ENCODE data around the gene RXRA. TPM values are rescaled to one million over a fixed set of nuclear protein-coding genes. Genes with fewer than 3 reads are reported as not detected.
A peak's percentile ranks its signal among the peaks of the same experiment; 100 is the strongest.

RXRA gene
- total and polyA plus RNA-seq, 2 donors (not counting 1 experiment from before 2014, with no cell fraction given), result 2.6 to 6.8 TPM

DNA sequence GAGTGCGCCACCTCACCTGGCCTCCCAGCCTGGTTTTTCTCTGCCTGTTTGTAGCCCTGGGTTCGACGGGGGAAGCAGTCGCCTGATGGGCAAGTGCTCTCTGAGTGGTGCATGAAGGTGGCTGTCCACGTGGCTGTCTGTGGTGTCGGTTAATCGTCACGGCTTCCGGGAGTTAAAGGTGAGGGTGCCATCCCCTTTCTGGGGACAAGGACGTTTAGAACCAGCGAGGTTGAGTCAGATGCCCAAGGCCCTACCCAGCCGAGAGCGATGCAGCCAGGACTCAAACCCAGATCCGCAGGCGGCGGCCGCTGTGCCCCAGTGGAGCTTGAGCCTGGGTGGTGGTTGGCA lies 47.7 kb downstream of the RXRA start:
- Histone ChIP-seq H3K9me3 (ENCODE audit: control extremely low read depth in 1 of 3, control insufficient read depth in 2 of 3, insufficient read depth in 1 of 3, low read length in 2 of 3) (no peaks in the 10 kb centered on the region), H3K36me3 (replicated peaks in 1 of 2; ENCODE audit: control extremely low read depth in 1 of 2, control insufficient read depth in 1 of 2, extremely low read depth in 1 of 2, insufficient read depth in 2 of 2, low read length in 1 of 2) (no peaks in the 10 kb centered on the region), H3K9ac (ENCODE audit: low read length) (no peak overlapping the region), H3K4me3 (ENCODE audit: control extremely low read depth in 1 of 5, extremely low read depth in 1 of 5, insufficient read depth in 1 of 5, low read depth in 2 of 5, low read length in 4 of 5) (no peak overlapping the region), H3K4me2 (replicated peaks; ENCODE audit: low read depth, low read length, poor library complexity, severe bottlenecking) (no peak overlapping the region), H4K20me1 (ENCODE audit: control insufficient read depth, insufficient read depth, low read length, poor library complexity, severe bottlenecking) (peaks cover 14% of the 10 kb centered on the region), H2AFZ (ENCODE audit: insufficient read depth, low read depth, low read length, poor library complexity, severe bottlenecking) (no peak overlapping the region), H3K4me1 (ENCODE audit: control insufficient read depth in 2 of 2, insufficient read depth in 2 of 2, low read length in 2 of 2) (peaks cover 0 to 13% of the 10 kb centered on the region in 2 donors), H3K79me2 (ENCODE audit: control insufficient read depth, insufficient read depth, low read length) (peaks cover 4% of the 10 kb centered on the region), H3K27ac (ENCODE audit: low read length in 2 of 2) (no peak overlapping the region), H3K27me3 (replicated peaks in 1 of 4; ENCODE audit: control extremely low read depth in 1 of 4, control insufficient read depth in 3 of 4, insufficient read depth in 4 of 4, low read length in 3 of 4) (no peaks in the 10 kb centered on the region)
- Mint-ChIP-seq H3K4me1 (peaks cover 9% of the 10 kb centered on the region), H3K27me3 (no peaks in the 10 kb centered on the region), H3K27ac (no peak overlapping the region), H3K4me3 (no peak overlapping the region), H3K9me3 (ENCODE audit: insufficient read depth) (no peaks in the 10 kb centered on the region)
- DNase-seq (no peak), ATAC-seq (ENCODE audit: low read depth) (no peak)
- 98% methylated on average over 17 of the region's 17 CpGs for WGBS (ENCODE audit: insufficient coverage)
- CTCF ChIA-PET, result no interaction called here
- POLR2A ChIA-PET, result no interaction called here
- TF ChIP-seq CTCF (IDR thresholded peaks at IDR 0.05) (no peak), EZH2 (IDR thresholded peaks at IDR 0.05; ENCODE audit: borderline replicate concordance, insufficient read depth, low read depth, low read length, poor library complexity, severe bottlenecking) (no peak)
- intact Hi-C loops (cut with micrococcal nuclease), result no loop called here

DNA sequence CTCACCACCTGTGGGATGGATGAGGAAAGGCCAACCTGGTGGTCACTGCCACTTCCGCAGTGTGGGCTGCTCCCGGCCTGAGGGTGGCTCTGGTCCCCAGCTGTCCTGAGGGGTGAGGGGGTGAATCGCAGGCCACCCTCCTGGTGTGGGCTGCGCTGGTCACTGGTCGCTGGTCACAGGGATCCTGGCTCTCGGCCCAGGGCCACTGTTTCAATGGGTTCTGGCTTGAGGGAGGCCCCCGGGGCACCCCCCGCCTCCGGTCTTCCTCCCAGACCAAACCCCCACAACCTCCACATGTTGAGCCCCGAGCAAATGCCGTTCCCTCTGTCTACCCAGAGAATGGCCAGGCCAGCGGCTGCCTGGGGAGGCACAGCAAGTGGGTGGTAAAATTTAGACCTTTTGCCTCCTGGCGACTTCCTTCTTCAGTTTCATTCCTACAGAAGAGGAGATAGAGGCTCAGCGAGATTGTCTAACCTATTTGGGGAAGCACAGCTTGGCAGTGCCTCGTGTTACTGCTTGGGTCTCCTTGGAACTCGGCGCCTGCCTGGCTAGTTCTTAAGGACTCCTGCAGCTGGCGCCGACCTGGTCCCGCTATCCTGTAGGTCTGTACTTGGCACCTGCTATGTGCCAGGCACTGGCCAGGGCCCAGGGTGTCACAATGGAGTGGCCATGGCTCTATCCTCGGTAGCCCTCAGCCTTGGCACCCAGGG lies 48.2 kb downstream of the RXRA start:
- peaks cover 9% of the 10 kb centered on the region for H3K4me1 Mint-ChIP-seq
- Histone ChIP-seq H3K4me1 (ENCODE audit: control insufficient read depth in 2 of 2, insufficient read depth in 2 of 2, low read length in 2 of 2) (peaks cover 0 to 13% of the 10 kb centered on the region in 2 donors), H3K4me3 (ENCODE audit: control extremely low read depth in 1 of 5, extremely low read depth in 1 of 5, insufficient read depth in 1 of 5, low read depth in 2 of 5, low read length in 4 of 5) (no peak overlapping the region), H2AFZ (ENCODE audit: insufficient read depth, low read depth, low read length, poor library complexity, severe bottlenecking) (no peak overlapping the region), H3K9me3 (ENCODE audit: control extremely low read depth in 1 of 3, control insufficient read depth in 2 of 3, insufficient read depth in 1 of 3, low read length in 2 of 3) (no peaks in the 10 kb centered on the region), H3K36me3 (replicated peaks in 1 of 2; ENCODE audit: control extremely low read depth in 1 of 2, control insufficient read depth in 1 of 2, extremely low read depth in 1 of 2, insufficient read depth in 2 of 2, low read length in 1 of 2) (no peaks in the 10 kb centered on the region), H3K27me3 (replicated peaks in 1 of 4; ENCODE audit: control extremely low read depth in 1 of 4, control insufficient read depth in 3 of 4, insufficient read depth in 4 of 4, low read length in 3 of 4) (no peaks in the 10 kb centered on the region), H3K9ac (ENCODE audit: low read length) (no peak overlapping the region), H3K27ac (ENCODE audit: low read length in 2 of 2) (no peak overlapping the region), H3K79me2 (ENCODE audit: control insufficient read depth, insufficient read depth, low read length) (no peaks in the 10 kb centered on the region), H3K4me2 (replicated peaks; ENCODE audit: low read depth, low read length, poor library complexity, severe bottlenecking) (no peak overlapping the region), H4K20me1 (ENCODE audit: control insufficient read depth, insufficient read depth, low read length, poor library complexity, severe bottlenecking) (peaks cover 14% of the 10 kb centered on the region)
- 83% methylated on average over 16 of the region's 21 CpGs for WGBS (ENCODE audit: insufficient coverage)
- no peaks in the 10 kb centered on the region for H3K9me3 Mint-ChIP-seq (ENCODE audit: insufficient read depth)
- CTCF ChIA-PET, result no interaction called here
- ATAC-seq (ENCODE audit: low read depth) (no peak), DNase-seq (peak; percentile 21)
- no peak overlapping the region for H3K4me3 Mint-ChIP-seq
- no peak overlapping the region for H3K27ac Mint-ChIP-seq
- TF ChIP-seq CTCF (IDR thresholded peaks at IDR 0.05) (no peak), EZH2 (IDR thresholded peaks at IDR 0.05; ENCODE audit: borderline replicate concordance, insufficient read depth, low read depth, low read length, poor library complexity, severe bottlenecking) (no peak)
- no peaks in the 10 kb centered on the region for H3K27me3 Mint-ChIP-seq
- intact Hi-C loops (cut with micrococcal nuclease), result no loop called here
- POLR2A ChIA-PET, result no interaction called here
